ENCODE results near the gene DMD. TPM values are rescaled to one million over a fixed set of nuclear protein-coding genes. Genes with fewer than 3 reads are reported as not detected.

DMD gene
- total and polyA plus RNA-seq, 2 of the 13 experiments (the other 11 are each of a cell fraction or from before 2014, with no cell fraction given), result 17.6 to 25.9 TPM

GRCh38 chrX:31993637-31994036 lies 1217.7 kb downstream of the DMD start (continued):
- TF ChIP-seq ZNF484 (CRISPR knock-in tag; IDR thresholded peaks at IDR 0.05; ENCODE audit: borderline replicate concordance, low read depth), result no peak

DNA sequence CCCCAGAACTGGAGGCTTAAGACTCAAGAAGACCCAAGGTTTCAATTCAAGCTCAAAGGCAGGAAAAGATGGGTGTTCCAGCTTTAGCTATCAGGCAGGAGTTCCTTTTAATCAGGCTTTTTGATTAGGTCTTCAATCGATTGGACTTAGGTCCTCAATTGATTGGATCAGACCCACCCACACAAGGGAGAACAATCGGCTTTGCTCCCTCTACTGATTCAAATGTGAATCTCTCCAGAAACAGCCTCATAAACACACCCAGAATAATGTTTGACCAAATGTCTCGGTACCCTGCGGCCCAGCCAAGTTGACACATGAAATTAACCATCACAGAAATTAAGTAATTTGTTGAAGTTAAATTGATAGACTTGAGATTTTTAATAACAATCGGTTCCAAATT lies 1222.4 kb downstream of the DMD start:
- intact Hi-C loops (cut with micrococcal nuclease; ENCODE audit: unreplicated experiment), result no loop called here
- Histone ChIP-seq H3K27ac (ENCODE audit: extremely low read length, insufficient read depth, low read length) (no peak overlapping the region), H3K4me1 (ENCODE audit: insufficient read depth, low read length) (peaks cover 12% of the 10 kb centered on the region), H3K79me2 (ENCODE audit: insufficient read depth, low read length) (no peaks in the 10 kb centered on the region), H3K9me3 (ENCODE audit: low read length) (no peaks in the 10 kb centered on the region), H3K27me3 (ENCODE audit: control insufficient read depth in 1 of 2, insufficient read depth in 2 of 2, low read length in 2 of 2) (no peaks in the 10 kb centered on the region), H2AFZ (ENCODE audit: low read length) (no peak overlapping the region), H3K36me3 (replicated peaks in 1 of 2; ENCODE audit: control insufficient read depth in 1 of 2, insufficient read depth in 2 of 2, low read length in 2 of 2) (no peaks in the 10 kb centered on the region), H4K20me1 (ENCODE audit: insufficient read depth, low read length) (no peaks in the 10 kb centered on the region), H3K9ac (ENCODE audit: insufficient read depth, low read depth, low read length) (no peak overlapping the region), H3K4me3 (replicated peaks in 1 of 3; ENCODE audit: insufficient read depth in 1 of 3, low read depth in 2 of 3, low read length in 3 of 3) (no peak overlapping the region), H3K4me2 (ENCODE audit: low read depth, low read length) (no peak overlapping the region)
- ATAC-seq (no peak), FAIRE-seq (no peak), DNase-seq (ENCODE audit: low spot score) (no peak)
- BruUV-seq (replicated peaks), result no TSS peak
- in situ Hi-C loops (cut with HindIII; ENCODE audit: extremely low pct_ligation_motif_present, low pct_unique_long_range_greater_than_20kb), result no loop called here
- POLR2A ChIA-PET, result no interaction called here
- CTCF ChIA-PET (ENCODE audit: low intra/inter-chr PET ratio, low total read pairs), result no interaction called here
- WGBS (ENCODE audit: low lambda C conversion rate), result 8% methylated on average over 5 of the region's 5 CpGs
- TF ChIP-seq, protein P1, sequence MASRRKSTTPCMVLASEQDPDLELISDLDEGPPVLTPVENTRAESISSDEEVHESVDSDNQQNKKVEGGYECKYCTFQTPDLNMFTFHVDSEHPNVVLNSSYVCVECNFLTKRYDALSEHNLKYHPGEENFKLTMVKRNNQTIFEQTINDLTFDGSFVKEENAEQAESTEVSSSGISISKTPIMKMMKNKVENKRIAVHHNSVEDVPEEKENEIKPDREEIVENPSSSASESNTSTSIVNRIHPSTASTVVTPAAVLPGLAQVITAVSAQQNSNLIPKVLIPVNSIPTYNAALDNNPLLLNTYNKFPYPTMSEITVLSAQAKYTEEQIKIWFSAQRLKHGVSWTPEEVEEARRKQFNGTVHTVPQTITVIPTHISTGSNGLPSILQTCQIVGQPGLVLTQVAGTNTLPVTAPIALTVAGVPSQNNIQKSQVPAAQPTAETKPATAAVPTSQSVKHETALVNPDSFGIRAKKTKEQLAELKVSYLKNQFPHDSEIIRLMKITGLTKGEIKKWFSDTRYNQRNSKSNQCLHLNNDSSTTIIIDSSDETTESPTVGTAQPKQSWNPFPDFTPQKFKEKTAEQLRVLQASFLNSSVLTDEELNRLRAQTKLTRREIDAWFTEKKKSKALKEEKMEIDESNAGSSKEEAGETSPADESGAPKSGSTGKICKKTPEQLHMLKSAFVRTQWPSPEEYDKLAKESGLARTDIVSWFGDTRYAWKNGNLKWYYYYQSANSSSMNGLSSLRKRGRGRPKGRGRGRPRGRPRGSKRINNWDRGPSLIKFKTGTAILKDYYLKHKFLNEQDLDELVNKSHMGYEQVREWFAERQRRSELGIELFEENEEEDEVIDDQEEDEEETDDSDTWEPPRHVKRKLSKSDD (CRISPR knock-in tag; IDR thresholded peaks at IDR 0.05; ENCODE audit: low read depth), result no peak
- no peak for TF ChIP-seq SRSF4 (IDR thresholded peaks at IDR 0.05; ENCODE audit: low read depth, low read length, poor library complexity, severe bottlenecking)
- no peak for TF ChIP-seq RARA (CRISPR knock-in tag; IDR thresholded peaks at IDR 0.05)
- no peak for TF ChIP-seq AHDC1 (CRISPR knock-in tag; IDR thresholded peaks at IDR 0.05; ENCODE audit: borderline replicate concordance)
- no peak for TF ChIP-seq NFRKB (IDR thresholded peaks at IDR 0.05)
- TF ChIP-seq ARID4A (CRISPR knock-in tag; IDR thresholded peaks at IDR 0.05; ENCODE audit: borderline replicate concordance), result no peak
- no peak for TF ChIP-seq ZNF724P (CRISPR knock-in tag; IDR thresholded peaks at IDR 0.05; ENCODE audit: borderline replicate concordance)

Data from HepG2 (cell line).